OCI-LY3 (cell line): ENCODE results near the gene PHYKPL.

Experiments
- EZH2phosphoT487 ChIP-seq: fragments of 200-600 bp; shearing (Covaris generic); IDR thresholded peaks from 2 replicates; pipeline ENCODE4 v1.6.1; 2018; ENCODE audit warnings: antibody characterized with exemption, mixed run types, low read depth
- TF ChIP-seq, protein P1 (sequence below): fragments of 200-600, 300-600 bp; sonication (generic); IDR thresholded peaks from 2 replicates; pipeline ENCODE4 v1.5.1; 2014; ENCODE audit warnings: antibody characterized with exemption, low read length, low read depth

DNA sequence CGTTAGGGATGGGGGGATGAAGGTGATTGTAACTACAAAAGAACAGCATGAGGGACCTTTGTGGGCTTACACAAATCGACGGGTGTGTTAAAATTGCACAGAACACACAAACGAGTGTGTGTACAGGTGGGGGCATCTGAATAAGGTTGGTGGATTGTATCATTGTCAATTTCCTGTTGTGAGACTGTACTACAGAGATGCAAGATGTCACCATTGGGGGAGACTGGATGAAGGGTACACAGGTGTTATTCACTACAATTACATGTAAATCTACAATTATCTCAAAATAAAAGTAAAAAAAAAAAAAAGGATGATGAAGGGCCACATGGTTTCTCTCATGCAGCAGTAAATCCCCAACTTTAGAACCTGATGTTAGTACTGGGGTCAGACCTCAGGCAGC lies 31.4 kb upstream of the PHYKPL start:
- TF ChIP-seq, protein P1, sequence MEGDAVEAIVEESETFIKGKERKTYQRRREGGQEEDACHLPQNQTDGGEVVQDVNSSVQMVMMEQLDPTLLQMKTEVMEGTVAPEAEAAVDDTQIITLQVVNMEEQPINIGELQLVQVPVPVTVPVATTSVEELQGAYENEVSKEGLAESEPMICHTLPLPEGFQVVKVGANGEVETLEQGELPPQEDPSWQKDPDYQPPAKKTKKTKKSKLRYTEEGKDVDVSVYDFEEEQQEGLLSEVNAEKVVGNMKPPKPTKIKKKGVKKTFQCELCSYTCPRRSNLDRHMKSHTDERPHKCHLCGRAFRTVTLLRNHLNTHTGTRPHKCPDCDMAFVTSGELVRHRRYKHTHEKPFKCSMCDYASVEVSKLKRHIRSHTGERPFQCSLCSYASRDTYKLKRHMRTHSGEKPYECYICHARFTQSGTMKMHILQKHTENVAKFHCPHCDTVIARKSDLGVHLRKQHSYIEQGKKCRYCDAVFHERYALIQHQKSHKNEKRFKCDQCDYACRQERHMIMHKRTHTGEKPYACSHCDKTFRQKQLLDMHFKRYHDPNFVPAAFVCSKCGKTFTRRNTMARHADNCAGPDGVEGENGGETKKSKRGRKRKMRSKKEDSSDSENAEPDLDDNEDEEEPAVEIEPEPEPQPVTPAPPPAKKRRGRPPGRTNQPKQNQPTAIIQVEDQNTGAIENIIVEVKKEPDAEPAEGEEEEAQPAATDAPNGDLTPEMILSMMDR = no peak
- TF ChIP-seq EZH2phosphoT487 = no peak
